Activated gamma-delta T cell treated with anti-CD3 and anti-CD28 coated beads, Interleukin-2, amount 50 U/mL, for 16 hours (primary cell): ENCODE measurements around the gene ARL16.
"Not testable (repeated sequence)": the region's sequence is repeated elsewhere in the genome, so short reads cannot be mapped to it uniquely, and the experiment has no call there.

Experiments
- DNase-seq: peaks from one replicate; pipeline ENCODE4 v3.0.0-alpha.2; 2020; ENCODE audit warnings: low read depth

Gene ARL16

DNA sequence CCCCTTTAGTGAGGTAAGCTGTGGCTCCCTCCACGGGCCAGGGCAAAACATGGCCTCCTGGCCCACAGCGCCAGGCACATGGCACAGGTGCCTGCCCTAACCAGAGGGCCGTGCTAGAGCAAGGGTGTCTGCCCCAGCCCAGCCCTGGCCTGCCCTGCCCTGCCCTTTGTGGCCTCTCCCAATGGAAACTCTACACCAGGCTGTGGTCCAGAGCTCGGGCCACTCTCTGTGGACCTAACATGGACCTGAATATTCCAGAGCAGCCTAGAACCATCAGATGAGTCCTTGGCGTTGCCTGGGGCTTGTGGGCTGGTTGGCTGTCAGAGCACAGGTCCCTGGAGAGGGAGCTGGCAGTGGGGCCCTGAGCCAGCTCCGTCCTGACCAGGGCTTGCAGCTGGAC, 11.6 kb upstream of the ARL16 start:
- no peak for DNase-seq

DNA sequence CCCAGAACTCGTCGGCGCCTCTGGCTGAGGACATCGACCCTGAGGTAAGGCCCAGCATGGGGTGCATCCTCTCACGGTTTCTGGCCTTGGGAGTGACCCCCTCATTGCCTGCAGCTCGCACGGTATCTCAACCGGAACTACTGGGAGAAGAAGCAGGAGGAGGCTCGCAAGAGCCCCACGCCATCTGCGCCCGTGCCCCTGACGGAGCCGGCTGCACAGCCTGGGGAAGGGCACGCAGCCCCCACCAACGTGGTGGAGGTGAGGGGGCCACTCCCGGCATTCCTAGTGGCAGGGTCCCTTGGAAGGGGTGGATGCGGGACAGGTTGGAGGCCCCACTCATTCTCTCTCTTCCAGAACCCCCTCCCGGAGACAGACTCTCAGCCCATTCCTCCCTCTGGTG, 11.2 kb upstream of the ARL16 start:
- DNase-seq = no peak

DNA sequence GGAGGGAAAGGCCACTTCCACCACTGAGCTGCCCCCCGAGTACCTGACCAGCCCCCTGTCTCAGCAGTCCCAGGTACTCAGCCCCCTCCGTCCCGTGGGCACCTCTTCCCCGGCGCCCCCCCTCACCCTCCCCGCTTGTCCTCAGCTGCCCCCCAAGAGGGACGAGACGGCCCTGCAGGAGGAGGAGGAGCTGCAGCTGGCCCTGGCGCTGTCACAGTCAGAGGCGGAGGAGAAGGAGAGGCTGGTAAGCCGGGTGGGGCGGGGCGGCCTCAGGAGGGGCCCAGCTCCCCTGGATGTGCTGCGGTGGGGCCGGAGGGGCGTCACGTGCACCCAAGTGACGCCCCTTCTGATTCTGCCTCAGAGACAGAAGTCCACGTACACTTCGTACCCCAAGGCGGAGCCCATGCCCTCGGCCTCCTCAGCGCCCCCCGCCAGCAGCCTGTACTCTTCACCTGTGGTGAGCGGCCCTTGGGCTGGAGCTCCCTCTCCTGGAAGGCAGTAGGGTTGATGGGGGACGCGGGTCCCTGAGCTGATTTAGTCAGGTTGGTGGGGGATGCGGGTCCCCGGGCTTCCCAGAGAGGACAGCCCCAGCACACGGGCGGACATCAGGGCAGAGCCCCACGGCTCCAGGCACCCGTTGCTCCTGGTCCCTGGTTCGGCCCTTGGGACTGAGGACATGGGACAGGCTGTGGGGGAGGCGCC, 10.1 kb upstream of the ARL16 start:
- no peak for DNase-seq

DNA sequence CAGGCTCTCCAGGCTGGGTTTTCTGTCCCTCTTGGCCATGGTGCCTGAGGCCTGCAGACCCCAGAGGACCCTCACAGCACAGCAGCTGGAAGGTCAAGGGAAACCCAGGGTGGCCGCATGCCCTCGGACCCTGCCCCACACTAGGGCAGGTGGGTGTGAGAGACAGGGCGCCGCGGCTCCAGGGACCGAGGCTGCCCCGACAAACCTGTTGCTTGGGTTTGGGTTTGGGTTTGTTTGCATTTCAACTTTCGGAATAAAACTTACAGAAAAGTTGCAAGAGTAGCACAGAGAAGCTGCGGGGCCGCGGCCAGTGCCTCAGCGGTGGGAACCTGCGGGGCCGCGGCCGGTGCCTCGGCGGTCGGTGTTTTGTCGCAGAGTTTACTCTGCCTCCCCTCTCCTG, 8.0 kb upstream of the ARL16 start:
- no peak for DNase-seq

DNA sequence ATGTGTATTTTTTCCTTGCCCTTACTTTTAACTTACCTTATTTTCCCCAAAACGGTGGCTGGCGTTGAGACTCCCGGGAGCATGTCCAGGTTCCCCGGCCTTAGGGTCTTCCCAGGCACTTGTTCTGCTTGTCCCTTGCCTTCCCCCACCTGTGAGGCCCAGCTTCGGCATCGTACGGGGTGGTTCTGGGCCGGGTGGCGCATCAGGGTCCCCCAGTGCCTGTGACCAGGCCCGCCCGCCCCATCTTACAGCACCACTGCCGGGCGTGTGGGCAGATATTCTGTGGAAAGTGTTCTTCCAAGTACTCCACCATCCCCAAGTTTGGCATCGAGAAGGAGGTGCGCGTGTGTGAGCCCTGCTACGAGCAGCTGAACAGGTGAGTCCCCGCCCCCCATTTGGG, 7.6 kb upstream of the ARL16 start:
- DNase-seq = no peak

DNA sequence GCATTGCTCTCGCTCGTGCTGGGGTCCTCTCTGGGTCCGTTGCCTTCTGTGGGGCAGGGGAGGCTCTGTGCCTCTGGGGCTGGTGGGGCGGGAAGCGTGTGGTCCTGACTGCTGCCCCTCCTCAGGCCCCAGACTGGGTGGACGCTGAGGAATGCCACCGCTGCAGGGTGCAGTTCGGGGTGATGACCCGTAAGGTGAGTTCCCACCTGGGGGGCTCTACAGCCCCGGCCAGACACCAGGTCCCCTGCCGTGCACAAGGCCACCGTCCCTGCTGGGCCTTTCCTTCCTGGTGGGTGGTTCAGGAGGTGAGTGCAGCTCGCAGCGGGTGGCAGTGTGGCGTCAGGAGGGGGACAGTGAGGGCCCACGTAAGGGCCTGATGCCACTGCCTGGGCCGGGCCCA, 7.0 kb upstream of the ARL16 start:
- DNase-seq = no peak

DNA sequence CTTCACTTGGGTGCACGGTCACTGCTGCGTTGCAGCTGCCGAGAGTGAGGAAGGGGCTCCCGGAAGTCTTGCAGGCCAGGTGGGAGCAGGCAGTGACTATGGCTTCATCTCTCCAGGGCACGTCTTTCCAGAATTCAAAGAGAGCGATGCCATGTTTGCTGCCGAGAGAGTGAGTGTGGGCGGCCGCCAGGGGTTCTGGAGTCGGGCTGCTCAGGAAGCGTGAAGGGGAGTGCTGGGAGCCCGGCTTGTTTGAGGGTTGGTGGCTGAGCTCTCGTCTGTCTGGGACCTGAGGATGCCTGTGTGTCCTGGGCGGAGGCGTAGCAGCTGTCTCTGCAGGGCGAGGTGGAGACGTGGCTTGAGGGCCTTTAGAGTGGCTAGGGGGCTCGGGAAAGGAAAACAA, 6.5 kb upstream of the ARL16 start:
- DNase-seq = no peak

DNA sequence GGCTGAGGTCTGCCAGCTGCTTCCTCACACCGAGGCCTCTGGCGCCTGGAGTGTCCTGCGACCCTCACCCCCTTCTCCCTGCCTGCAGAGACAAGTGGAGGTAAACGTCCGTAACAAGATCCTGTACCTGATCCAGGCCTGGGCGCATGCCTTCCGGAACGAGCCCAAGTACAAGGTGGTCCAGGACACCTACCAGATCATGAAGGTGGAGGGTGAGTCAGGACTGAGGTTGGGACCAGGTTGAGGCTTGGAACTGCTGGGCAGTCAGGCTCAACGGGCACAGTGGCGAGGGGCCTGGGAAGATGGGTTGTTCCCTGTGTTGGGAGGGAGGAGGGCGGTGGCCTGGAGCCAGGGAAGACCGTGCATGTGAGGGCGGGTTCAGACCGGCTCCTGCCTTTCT, 5.0 kb upstream of the ARL16 start:
- no peak for DNase-seq

DNA sequence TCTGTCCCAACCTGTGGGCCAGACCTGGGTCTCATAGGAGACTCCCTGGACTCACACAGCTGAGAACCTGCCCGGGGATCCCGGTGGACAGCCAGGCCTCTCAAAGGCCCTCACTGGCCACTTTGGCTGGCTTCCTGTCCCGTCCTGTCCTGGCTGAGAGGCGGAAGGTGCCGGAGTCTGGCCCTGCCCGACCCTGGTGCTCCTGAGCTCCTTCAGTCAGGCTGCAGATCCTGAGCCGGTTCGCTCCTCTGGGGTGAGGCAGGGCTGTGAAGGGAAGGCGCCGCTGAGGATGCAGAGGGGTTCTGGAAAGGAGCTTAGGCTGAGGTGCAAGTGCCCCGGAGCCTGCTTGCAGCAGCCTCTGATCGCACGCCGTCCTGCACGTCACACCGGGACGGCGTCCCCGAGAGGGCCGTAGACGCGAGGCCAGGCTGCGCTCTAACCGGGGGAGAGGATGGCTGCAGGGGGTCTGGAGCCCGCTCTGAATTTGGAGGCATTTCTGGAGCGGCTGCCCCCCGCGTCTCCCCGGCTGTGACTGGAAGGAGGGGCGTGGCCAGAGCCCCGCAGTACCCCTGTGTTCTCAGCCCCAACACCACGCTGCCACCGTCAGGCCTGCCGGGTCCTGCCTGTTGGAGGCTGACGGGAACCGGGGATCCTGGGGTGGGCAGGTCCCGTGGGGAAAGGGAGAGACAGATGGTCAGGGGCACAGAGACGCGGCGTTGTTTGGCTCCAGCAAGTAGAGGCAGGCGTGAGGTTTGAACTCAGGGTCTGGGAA, 4.4 kb upstream of the ARL16 start:
- no peak for DNase-seq

DNA sequence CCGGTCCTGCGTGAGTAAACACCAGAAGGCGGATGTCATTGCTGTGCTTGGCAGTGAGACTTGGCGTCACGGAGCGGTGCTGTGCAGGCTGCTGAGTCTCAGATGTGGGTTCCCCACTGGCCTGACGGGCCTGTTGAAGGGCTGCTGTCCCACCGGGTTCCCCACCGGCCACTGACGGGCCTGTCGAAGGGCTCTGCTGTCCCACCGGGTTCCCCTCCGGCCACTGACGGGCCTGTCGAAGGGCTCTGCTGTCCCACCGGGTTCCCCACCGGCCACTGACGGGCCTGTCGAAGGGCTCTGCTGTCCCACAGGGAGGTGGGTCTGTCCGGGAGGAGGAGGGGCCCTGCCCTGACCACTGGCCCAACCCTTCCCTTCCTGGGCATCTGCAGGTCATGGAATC, 3.0 kb upstream of the ARL16 start:
- no peak for DNase-seq

DNA sequence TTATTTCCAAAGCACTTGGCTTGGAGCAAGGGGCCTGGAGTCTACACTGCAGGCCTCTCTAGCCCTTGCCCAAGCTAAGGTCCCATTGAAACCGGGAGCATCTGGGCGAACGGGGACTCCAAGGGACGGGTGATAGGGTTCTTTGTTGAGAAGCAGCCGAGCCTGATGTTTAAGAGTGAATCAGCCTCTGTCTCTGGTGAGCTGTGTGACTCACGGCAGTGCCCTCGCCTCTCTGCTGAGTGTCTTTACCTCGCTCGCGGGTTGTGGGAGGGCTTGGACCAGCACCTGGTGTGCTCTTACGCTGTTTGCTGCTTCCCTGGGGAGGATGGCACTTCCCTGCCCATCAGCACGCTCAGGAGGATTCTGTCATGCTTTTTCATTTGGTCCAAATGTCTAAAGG, 1.5 kb upstream of the ARL16 start:
- no peak for DNase-seq

DNA sequence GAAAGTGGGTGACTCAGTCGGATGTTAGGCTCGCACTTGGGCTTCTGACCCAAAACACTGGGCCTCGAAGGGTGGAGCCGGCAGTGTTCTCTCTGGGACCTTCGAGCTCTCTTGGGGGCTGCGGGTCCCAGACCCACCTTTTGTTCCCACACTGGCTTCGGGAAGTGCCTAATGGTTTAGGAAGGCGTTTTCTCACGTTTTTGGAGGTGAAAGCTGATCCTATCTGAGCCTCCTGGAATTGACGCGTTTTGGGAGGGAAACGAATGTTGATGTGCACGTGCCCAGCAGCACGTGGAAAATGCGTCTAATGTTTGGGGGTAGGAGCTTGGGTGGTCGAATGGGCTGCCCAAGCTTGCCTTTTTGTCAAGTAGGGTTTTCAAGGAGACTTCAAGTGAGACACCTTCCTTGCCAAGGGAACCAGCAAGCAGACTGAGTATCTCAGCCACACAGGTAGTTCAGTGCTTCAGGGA, 880 bp upstream of the ARL16 start:
- no peak for DNase-seq

DNA sequence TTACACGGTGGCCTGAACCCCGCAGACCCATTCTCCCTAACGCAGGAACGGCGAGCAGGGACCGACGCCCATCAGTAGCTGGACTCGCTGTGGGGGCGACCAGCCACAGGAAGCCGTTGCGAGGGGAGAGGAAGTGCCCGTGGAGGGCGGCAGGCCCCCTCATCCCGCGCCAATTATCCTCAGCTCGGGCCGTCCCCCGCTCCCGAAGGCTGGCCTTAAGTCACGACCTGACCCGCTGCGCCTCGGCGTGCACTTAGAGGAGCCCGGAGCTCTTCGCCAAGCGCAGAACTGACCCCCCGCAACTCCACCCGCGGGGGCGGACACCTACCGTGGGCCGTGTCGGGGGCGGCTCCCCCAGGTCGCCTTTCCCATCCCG, 401 bp downstream of the ARL16 start:
- DNase-seq = no peak

DNA sequence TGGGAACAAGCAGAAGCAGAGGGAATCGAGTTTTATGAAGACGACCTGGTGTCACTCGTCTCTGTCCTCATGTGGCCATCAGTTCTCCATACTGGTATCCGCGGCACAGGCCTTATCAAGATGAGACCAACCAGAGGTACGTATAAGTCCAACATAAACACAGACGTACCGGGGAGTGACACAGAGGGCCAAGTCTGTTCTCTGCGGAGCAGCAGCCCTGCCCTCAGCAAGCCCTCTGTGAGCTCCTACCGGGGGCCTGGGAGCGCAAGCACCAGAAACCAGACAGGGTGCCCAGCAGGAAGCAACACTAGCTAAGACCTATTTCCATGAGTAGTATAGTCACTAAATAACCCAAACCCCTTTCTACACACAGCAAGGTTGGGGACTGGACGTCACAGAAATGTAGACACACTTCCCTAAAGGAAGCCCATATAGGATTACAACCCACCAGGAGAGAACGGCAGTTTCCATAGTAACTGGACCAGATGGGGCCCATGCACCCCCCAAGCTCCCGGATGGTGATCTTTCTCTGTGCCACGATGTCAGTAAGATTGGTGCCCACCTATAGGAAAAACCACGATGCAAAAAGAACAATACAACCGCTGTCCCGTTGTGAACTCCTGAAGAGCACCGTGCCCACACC, 911 bp downstream of the ARL16 start:
- DNase-seq = no peak

DNA sequence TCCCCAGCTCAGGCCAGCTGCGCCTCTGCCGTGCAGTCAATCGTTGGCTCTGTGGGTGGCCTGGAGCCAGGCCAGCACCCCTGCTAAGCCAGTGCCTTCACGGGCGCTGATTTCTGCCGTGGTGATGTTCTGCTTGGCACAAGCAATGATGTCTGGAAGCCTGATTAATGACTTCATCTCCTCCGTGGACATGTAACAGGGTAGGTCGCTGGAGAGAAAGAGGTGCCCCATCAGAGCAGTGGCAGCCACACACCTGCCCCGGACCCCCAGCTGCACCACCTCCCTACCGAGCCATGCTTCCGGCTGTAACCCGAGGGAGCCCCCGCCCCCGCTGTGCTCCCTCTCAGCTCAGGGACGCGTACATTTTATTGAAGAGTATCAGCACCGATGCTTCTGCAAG, 1.9 kb downstream of the ARL16 start:
- DNase-seq = no peak

DNA sequence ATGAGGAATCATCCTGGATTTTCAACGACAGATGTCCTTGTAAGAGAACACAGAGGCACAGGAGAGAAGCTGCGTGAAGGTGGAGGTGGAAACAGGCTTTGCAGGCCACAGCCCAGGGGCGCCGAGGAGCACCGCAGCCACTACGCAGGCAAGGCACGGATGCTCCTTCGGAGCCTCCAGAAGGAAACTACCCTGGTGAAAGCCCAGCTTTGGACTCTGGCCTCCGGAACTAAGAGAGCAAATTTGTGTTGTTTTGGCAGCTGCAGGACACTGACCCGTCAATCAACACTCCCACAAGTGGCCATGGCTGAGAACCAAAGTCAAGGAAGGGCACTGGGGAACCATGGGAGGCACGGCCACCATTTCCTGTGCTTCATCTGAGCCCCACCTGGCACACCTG, 3.4 kb downstream of the ARL16 start:
- no peak for DNase-seq

DNA sequence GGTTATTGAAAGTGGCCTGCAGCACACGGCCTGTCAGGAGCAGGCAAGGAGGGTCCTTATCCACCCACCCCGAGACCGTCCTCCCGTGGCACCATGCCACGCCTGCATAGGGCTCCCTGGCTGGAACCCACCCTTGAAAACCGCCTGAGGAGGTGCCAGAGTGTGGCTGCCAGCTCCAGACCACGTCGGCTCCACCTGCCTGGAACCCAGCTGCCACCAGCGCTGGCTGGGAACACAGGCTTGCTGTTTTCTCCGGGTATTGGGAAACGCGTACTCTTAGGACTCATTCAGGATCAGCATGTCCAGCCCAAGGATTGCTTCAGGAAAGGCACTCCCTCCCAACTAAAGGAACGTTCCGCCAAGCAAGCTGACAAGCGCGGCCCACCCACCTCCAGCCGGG, 6.7 kb downstream of the ARL16 start:
- DNase-seq = no peak

DNA sequence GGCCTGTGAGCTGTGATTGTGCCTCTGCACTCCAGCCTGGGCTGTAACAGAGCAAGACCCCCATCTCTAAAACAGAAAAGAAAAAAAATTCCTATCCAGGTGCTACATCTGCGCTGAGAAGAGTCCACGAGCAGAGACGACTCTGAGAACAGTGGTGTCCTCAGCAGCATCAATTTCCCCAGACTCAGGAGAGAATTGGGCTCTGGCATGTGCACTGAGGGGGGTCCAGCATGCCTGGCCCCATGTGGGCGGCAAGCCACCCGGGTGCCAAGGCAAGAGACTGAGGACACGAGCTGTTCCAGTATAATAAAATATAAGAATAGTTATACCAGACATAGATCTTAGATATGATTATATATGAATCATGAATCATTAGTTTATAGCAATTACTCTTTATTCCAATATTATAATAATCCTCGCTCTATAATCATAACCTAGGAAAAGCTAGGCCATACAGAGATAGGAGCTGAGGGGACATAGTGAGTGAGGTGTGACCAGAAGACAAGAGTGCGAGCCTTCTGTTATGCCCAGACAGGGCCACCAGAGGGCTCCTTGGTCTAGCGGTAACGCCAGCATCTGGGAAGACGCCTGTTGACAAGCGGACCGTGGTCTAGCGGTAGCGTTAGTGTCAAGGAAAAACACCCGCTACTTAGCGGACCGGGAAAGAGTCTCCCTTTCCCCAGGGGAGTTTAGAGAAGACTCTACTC, 7.9 kb downstream of the ARL16 start:
- DNase-seq = not testable (repeated sequence)

DNA sequence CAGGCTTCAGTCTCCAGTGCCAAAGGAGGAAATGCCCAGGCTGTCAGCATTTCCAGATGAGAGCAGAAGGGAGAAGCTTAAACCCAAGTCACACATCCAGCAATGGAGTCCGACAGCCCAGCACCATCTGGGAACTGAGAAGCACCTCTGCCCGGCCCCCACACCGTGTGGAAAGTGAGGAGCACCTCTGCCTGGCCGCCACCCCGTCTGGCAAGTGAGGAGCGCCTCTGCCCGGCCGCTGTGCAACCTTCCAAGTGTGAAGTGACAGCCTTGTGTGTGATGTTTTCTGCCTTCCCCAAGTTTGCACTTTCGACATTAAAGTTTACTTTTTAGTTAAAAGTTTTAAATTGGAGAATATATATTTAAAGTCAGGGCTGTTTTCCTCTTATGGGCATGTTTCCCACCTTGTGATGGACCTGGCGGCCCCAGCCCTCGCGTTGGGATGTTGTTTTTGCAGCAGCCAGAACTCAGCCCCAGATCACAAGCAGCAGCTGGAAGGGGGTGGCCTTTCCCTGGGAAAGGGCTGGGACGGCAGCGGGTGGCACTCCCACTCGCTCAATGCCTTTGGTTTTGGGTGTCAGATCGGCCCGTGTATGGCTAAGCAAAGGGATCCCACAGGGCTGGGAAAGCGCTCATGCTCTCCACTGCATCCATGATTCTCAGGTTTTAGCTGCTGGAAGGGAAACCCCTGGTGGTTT, 9.9 kb downstream of the ARL16 start:
- no peak for DNase-seq

DNA sequence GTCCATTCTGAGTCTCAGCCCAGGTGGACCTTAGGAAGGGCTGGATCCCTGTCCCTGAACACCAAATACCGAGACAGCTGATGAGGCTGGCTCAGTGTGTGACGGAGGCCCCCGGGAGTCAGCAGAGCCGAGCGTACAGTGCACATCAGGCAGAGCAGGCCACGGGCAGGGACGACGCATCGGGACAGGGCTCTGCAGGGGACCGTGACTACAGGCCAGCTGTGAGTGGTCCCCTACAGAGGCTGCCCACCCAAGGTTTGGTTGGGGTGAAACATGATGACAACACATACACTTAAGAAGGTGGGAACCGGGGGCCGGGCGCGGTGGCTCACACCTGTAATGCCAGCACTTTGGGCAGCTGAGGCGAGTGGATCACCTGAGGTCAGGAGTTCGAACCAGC, 10.6 kb downstream of the ARL16 start:
- no peak for DNase-seq

DNA sequence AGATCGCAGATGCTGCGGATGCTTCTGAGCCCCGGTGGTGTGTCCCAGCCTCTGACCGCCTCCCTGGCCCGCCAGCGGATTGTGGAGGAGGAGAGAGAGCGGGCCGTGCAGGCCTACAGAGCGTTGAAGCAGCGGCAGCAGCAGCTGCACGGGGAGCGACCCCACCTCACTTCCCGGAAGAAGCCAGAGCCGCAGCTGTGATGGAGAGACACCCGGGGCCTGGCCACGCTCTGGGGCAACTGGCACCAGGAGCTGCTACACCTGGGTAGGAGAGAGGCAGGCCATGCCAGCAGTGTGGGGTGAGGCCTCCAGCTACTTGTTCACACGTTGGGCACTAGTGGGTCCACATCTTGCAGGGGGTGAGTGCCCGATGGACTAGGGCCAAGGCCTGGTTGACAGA, 11.1 kb downstream of the ARL16 start:
- DNase-seq = no peak

DNA sequence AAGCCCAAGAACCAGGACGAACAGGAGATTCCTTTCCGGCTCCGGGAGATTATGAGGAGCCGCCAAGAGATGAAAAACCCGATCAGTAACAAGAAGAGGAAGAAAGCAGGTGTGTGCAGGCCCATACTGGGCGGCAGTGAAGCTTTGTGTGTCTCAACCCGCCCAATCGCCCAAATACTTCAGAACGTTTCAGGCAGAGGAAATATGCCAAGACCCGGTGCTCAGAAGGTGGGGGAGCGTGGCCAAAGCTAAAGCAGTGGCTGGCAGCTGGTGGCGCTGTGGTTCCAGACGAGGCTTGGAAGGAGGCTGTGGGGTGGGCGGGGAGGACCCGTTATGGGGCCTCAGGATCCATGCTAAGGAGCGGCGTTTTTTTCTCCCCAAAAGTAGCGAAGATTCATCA, 15.8 kb downstream of the ARL16 start:
- DNase-seq = no peak
